Spleen (tissue), 7 donors: ENCODE data around the gene NFIA.

Source experiments
- CTCF ChIP-seq, 11 experiments: fragments of 200-600 bp in 7 of 11; fragments of 450-650 bp in 4 of 11; sonication (generic) in 4 of 11; IDR thresholded peaks in 8 of 11; conservative IDR thresholded peaks in 3 of 11; 1 replicate in 7 of 11; 2 replicates in 4 of 11; pipeline versions ENCODE4 v1.4.0 to v1.8.0; 2016 to 2021; ENCODE audit warnings: antibody characterized with exemption in 11 of 11, inconsistent platforms in 4 of 11, mild to moderate bottlenecking in 1 of 11
- POLR2AphosphoS5 ChIP-seq, 3 donors: sonication (generic); formaldehyde crosslinking; IDR thresholded peaks; one replicate each; pipeline ENCODE4 v1.5.1; 2017; ENCODE audit warnings: antibody characterized with exemption in 3 of 3
- donor health status: DM: no; HTN: no; CAD: no; lungs with moderate emphysema.
- donor health status: DM: no; HTN: no; CAD: no.
- donor health status: DM: no; HTN: no; CAD: no.

- TF ChIP-seq CTCF (IDR thresholded peaks at IDR 0.05 in 8 of 11, conservative IDR thresholded peaks at IDR 0.05 in 3 of 11): no peak
- TF ChIP-seq POLR2AphosphoS5 (IDR thresholded peaks at IDR 0.05): no peak
Observed at GRCh38 chr1:61088163-61088974, 6.0 kb downstream of the NFIA start.
